ENCODE results near the gene PTRHD1.
A peak's percentile ranks its signal among the peaks of the same experiment; 100 is the strongest.

PTRHD1 gene

DNA sequence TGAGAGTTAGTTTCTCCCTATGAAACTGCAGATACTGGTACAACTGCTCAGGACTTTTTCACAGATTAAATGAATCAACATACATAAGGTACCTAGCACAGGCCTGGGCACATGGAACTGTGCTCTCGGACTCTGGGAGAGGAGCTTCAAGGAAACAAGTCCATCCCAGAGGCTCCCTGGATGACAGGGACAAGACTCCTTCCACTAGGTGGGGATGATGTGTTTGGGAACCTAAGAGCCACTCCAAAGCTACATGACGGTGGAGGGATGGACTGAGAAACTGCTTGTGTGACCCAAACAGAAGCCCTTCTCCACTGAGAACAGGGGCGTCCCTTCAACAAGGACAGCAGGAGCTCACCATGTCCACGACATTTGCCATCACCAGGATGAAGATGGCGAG lies 37.2 kb upstream of the PTRHD1 start:
- no peak for DNase-seq (ENCODE audit: low spot score)

DNA sequence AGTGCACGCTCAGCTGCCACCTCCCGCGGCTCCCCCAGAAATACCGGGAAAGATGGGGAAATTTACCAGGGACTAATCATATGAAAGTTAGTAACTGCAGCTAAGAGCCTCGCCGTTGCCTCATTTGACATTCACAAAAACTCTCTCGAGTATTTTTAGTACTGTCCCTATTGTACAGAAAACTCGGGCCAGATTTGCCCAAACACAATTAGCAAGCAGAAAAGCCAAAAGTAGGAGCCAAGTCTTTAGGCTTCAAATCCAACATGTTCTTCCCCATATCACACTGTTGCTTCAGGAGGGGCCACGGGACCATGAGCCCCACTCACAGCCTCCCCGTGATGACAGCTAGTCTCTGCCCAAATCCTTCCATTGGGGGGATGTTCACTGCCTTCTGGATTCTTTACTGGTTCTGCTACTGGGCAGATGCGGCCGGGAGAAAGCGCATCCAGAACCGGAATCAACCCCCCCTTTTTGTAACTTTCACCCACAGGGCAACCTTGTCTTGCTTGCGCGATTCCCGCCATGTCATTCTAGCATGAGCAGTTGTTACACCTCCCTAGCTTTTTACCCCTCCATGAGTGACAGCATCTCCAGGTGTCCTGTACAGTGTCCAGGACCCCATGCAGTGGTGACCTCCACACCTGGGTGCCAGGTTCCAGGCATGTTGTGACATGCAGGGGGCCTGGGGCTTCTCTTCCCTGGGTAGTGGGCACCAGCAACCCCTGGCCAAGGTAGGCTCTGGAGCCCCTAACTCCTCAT lies 35.2 kb upstream of the PTRHD1 start:
- no peak for DNase-seq (ENCODE audit: low spot score)

- DNase-seq (ENCODE audit: low spot score) = peak; percentile 74
These were observed 34.4 kb upstream of the PTRHD1 start for GRCh38 chr2:24827321-24828237.

DNA sequence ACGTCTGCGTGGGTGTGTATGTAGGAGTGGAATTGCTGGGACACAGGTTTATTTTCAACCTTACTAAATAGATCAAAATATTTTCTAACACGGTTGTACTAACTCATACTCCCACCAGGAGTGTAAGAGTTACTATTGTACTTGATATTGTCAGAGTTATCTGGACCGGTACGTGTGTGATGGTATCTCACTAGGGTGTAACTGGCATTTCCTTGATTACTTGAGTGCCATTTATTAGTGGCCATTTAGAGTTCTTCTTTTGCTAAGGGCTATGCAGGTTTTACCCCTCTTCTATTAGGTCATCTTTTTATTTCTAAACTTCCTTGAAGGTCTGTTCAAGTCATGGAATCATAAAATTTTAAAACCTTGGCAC lies 33.6 kb upstream of the PTRHD1 start:
- no peak for DNase-seq (ENCODE audit: low spot score)

GRCh38 chr2:24825883-24826772 lies 32.9 kb upstream of the PTRHD1 start:
- peak; percentile 49 for DNase-seq (ENCODE audit: low spot score)

GRCh38 chr2:24824966-24825882 lies 32.0 kb upstream of the PTRHD1 start:
- DNase-seq (ENCODE audit: low spot score) = peak; percentile 40

GRCh38 chr2:24824071-24824588 lies 30.9 kb upstream of the PTRHD1 start:
- no peak for DNase-seq (ENCODE audit: low spot score)

- DNase-seq (ENCODE audit: low spot score) = no peak
These were observed 29.0 kb upstream of the PTRHD1 start for GRCh38 chr2:24822049-24822706.

DNA sequence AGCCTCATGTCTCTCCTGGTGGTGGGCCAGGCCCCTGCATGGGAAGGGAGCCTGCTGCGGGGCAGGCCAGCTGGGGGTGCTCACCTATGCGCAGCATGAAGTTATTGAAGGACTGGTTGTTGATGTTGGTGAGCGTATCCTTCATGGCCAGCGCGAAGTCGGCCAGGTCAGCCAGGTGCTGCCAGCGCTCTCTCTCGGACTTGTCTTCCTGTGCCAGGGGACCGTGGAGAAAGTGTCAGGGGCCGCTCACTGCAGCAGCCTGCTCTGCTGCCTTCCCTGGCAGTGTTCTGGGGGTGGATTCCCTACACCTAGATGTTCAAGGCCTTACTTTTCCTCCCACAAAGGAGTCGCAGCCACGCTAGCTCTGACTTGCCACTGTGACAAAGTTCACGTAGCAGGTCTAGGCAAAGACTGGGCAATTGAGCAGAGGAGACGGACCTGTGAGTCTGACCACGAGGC lies 28.3 kb upstream of the PTRHD1 start:
- DNase-seq (ENCODE audit: low spot score) = no peak

DNA sequence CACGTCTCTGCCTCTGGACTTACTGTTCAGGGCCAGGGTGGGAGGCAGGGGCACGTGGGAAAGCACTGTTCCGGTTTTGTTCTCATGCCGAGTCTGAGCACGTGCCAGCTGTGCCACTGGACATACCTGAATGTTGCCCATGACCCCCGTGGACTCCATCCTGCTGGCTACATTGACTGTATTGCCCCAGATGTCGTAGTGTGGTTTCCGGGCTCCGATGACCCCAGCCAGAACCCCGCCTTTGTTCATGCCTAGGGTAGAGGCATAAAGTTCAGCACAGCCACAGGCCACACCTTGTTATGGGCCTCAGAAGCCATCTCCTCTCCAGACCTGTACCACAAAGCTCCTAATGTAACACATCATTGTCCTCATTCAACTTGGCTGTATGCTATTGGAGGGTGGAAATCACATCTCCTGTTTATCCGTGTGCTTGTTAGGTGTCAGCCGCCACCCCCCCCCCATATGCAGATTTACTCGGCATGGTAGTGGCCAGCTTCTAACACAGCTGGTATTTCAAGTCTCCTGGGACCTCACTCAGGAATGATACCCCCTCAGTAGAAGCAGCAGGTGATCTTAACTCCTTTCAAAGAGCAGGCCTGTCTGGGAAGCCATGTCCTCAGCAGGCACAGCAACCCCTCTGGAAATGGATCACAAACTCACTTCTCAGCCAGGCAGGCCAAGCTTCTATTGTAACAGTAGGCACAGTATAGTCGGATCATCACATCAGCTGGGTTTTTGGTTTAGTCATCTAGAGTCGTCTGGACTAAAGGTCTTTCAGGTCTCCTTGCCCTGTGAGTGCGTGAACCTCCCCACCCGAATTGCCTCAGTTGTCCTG lies 27.6 kb upstream of the PTRHD1 start:
- no peak for DNase-seq (ENCODE audit: low spot score)

DNA sequence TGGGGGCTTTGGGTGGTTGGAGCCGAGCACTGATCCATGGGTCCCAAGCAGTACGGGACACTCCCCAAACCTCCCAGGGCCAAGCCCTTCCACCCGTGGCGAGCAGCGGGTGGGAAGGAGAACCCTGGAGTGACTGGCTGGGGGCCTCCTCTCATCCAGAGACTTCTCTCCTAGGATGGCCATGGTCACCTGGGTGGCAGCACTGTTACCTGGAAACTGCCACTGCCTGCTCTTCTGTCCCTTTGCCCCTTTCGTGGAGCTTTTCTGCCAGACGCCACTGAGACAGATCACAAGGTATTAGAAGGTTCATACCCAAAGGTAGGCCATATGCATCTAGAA lies 27.0 kb upstream of the PTRHD1 start:
- no peak for DNase-seq (ENCODE audit: low spot score)

- DNase-seq (ENCODE audit: low spot score) = no peak
These were observed 26.4 kb upstream of the PTRHD1 start for GRCh38 chr2:24819442-24820174.

- no peak for DNase-seq (ENCODE audit: low spot score)
These were observed 25.6 kb upstream of the PTRHD1 start for GRCh38 chr2:24818721-24819167.

- no peak for DNase-seq (ENCODE audit: low spot score)
These were observed 23.7 kb upstream of the PTRHD1 start for GRCh38 chr2:24816884-24817283.

DNA sequence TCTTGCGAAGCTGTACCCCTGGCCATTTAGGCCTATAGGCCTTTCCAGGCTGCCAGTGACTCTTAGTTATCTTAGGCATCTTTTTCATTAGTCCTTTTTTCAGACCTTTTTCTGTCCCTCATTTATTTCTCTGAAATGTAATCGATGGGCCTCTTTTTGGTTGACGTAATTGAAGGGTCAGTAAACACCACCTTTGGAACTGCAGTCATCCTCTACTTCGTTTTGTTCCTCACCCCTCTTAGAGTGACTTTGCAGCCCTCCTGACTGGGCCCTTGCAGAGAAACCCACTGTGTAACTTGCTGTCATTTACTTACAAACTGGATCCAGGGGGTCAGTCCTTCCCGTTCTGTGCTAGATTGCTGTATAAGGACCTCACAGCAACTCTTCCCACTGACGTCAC lies 23.2 kb upstream of the PTRHD1 start:
- no peak for DNase-seq (ENCODE audit: low spot score)

DNA sequence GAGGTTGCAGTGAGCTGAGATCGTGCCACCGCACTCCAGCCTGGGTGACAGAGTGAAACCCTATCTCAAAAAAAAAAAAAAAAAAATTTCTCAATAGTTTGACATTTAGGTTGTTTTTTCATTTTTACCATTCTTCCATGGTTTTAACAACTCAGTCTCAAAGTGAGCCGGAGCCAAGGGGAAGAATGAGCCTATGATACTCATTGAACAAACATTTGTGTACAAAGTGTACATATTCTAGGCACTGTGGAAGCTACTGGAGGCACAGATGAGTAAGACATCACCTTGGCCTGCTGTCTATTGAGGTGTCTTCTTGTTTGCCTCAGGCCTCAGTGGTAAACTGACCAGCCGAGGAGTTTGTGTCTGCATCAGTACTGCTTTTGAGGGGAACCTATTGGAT lies 22.0 kb upstream of the PTRHD1 start:
- DNase-seq (ENCODE audit: low spot score) = no peak

GRCh38 chr2:24814516-24814915 lies 21.3 kb upstream of the PTRHD1 start:
- DNase-seq (ENCODE audit: low spot score) = no peak

DNA sequence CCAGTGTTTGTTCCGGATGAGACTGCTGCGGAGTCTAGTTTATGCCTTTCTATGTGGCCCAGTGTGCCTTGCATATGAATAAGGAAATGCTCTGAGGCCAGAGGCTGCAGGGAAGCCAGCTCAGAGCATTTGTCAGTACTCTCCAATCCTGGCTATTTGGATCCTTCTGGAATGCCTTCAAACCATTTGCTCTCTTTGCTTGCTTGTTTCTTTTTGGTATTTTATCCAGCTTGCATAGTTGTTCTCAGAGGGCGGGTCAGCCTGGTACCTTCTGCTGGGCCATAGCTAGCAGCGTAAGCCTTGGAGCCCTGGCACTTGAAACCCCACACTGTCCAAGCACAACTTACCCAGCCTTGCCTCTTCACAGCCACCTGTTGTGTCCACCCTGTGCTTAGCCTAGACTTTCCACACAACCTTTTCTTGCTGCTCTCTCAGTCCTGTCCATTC lies 20.5 kb upstream of the PTRHD1 start:
- DNase-seq (ENCODE audit: low spot score) = no peak
